HG03025 (cell line): ENCODE results near the gene SLC17A2.

Experiments
- ATAC-seq: cut with Tn5 transposase; IDR thresholded peaks from one replicate; pipeline ENCODE4 v1.9.1; 2021; ENCODE audit warnings: mild to moderate bottlenecking, moderate library complexity; ENCODE audit not compliant: unreplicated experiment, low FRiP score

SLC17A2 gene

GRCh38 chr6:25925876-25926275, 4.6 kb downstream of the SLC17A2 start:
- no peak for ATAC-seq

GRCh38 chr6:25922301-25922700, 8.2 kb downstream of the SLC17A2 start:
- ATAC-seq: no peak

DNA sequence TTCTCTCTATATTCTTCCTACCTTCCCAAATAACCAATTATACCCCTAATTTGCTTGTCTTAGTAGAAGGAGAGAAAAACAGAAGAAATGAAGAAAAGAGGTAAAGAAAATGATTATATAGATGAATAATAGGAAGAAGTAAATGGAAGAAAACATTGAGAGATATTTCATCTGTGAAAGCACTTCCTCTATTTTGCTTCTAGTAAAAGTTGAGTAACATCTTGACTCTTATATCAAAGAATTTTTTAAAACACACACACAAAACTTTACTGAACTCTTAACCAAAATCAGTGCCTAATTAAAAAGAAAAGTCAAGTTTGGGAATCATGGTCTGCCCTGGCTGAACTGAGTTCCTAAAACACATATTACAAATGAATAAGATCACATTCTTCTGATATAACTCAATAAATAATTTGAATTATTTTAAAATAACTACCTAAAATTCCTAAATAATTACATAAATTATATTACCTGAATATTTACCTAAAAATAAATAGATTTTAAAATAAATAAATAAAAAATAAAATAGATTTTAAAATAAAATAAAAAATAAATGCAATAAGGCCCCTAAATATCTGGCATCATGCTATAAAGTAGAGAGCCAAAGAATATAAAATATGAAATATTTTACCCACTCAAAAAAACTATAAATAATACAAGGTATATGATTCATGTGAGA, 8.8 kb downstream of the SLC17A2 start:
- ATAC-seq: no peak

GRCh38 chr6:25919657-25920056, 10.8 kb downstream of the SLC17A2 start:
- ATAC-seq: no peak

GRCh38 chr6:25918083-25918683, 12.3 kb downstream of the SLC17A2 start:
- no peak for ATAC-seq

DNA sequence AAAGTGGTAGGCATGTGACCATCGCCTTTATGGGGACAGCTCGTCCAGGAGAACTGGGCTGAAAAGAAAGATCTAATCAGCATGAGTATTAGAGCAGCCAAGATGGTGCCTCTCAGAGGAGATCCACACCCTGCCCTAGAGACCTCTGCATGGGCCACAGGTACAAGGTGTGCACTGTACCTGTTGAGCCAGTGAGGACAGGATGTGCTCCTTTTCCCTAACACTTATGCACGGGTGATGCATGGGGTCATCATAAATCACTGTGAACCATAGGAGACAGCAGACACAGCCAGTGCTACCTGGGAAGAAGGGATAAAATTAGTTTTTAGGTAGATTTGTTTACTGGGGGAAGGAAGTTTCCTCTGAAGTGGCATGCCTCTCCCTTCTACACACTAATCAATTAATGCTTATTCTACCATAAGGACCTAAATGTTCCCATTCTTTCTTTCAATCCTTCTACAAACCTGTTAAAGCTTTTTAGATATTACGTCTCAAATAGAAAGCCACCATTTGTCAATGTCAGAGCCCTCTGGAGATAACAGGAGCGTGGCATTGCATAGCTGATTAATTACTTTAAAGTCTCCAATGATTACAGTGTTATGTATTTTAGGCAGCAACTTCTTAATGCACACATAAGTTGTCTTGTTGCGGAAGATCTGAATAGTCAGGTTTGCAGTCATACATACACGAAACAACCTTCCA, 13.6 kb downstream of the SLC17A2 start:
- ATAC-seq: no peak

GRCh38 chr6:25916330-25916729, 14.2 kb downstream of the SLC17A2 start:
- no peak for ATAC-seq

DNA sequence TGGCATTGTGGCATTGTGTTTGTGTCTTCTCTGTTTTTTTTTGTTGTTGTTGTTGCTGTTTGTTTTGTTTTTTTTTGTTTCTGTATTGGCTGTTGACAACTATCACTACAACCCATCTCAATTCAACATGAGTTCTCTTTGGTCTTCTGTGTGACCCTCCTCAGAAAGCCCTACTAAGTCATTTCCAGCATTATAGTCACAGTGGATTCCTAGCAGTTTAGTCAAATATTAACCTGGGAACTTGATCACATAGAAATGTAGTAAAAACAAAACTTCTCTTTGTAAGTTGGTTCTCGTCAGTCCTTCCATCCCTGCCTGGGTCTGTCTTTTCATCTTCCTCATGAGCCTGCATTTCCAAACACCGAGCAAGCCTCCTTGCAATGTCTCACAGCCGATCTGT, 16.8 kb downstream of the SLC17A2 start:
- no peak for ATAC-seq

GRCh38 chr6:25911351-25911750, 19.1 kb downstream of the SLC17A2 start:
- ATAC-seq: no peak

DNA sequence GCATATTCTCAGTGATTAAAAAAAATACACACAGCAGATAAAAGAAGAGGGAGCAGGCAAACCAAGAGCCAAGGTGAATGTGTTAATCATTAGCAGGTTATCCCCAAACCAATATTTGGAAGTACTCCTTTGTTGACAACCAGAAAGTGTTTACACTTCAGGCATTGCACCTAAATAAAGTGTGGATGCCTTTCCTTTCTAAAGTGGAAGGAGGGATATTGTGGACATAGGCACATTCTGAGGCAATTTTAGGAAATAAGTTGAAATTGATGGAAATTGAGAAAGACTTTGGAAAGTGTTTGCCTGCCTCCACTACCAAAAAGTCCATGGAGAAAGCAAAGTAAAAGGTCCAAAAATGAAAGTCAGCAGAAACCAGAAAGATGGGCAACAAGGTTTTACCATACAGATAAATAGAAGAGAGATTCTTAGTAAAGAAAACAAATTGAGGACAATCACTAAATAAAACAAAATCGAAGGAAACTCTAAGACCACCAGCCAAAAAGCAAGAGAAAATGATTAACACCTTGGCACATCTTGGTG, 22.9 kb downstream of the SLC17A2 start:
- ATAC-seq: no peak

DNA sequence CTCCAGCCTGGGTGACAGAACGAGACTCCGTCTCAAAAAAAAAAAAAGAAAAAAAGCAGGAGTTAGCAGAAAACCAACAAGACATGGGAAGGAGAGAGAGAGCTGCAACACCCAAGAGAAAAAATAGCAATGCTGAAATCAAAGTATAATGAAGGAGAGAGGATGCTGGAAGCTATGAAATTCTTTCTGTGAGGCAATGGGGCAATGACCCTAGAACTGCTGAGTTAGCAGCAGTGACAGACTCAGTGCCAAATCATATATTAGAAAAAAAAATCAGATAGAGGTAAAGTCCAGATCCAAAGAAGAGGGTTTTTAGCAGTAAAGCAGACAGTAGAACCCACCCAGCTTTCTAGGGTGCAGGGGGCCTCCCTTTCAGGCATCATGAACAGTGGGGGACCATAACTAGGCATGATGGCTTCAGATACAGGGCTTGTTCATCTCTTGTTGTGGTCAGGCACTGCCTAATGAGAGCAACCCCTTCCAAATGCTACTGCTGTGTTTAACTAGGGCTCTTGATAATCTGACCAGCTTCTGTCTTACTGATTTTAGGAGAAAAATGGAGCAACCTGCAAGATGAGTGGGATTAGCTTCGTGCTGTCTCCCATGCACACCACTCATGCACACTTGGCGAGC, 26.9 kb downstream of the SLC17A2 start:
- no peak for ATAC-seq

GRCh38 chr6:25902071-25902470, 28.4 kb downstream of the SLC17A2 start:
- no peak for ATAC-seq

GRCh38 chr6:25900843-25901242, 29.6 kb downstream of the SLC17A2 start:
- no peak for ATAC-seq

- ATAC-seq: no peak
Measured at GRCh38 chr6:25899580-25900408, 30.7 kb downstream of the SLC17A2 start.

GRCh38 chr6:25899123-25899522, 31.4 kb downstream of the SLC17A2 start:
- ATAC-seq: no peak

DNA sequence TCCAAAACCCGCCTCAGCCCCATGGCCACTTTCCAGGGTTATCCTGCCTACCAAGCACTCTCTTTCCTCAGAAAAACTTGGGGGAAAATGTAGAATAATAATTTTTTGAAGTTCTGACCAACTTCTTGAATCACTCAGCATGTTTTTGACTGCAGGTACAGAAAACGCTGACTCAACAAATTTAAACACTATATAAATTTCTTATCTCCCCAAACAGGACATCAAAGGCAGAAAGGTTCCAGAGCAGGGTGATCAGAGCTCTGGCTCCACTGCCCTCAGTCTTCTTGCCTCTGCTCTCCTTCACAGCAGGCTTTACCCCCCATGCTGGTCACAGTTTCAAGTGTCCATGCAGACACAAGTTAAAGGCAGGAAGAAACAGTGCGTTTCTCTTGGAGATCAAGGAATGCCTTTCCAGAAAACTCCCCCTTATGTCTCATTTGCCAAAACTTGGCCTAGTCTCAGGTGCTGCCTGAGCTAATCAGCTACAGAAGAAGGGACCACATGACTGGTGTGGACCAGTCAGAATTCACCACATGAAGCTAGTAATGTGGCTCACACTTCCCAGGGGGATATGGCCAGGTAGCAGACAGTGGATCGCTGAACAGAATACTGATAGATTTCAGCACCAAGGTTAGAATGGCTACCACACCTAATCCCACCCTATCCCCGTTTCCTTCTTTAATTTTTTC, 32.1 kb downstream of the SLC17A2 start:
- no peak for ATAC-seq

DNA sequence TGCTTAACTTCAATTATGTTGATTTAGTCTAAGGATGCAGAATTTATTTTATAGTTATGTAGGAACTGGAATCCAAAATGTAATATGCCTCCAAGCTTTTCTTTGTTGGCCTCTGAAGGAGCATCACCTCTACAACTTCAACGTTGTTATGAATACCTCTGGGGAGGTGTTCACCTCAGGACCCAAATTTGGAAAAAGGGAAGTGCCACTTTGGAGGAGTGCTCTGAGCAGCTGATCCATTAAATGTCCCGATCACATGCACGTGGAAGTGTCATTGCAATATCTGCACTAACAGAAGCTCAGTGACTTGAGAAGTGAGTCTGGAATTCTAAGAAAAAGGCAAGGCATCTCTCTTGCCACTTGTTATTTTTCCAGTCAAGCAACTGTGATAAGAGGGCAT, 34.2 kb downstream of the SLC17A2 start:
- no peak for ATAC-seq

- ATAC-seq: no peak
Measured at GRCh38 chr6:25895771-25896170, 34.7 kb downstream of the SLC17A2 start.

DNA sequence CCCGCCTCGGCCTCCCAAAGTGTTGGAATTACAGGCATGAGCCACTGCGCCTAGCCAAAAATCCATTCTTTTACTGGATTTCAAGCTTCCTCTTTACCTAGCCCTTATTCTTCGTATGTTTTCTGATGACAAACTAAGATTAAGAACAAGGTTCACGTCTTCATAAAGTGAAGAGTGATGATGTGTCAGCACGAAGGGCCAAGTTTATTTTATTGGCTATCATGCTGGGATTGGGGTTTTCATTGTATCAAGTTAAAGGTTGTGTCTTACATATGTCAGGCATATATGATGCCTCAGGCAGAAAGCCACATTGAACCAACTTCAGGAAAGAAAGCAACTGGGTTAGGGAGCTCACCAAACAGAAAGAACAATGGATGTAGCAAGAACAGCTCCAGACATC, 36.7 kb downstream of the SLC17A2 start:
- no peak for ATAC-seq

- ATAC-seq: no peak
Measured at GRCh38 chr6:25892877-25893276, 37.6 kb downstream of the SLC17A2 start.
